Activated CD8-positive, alpha-beta memory T cell treated with anti-CD3 and anti-CD28 coated beads, Interleukin-2, amount 50 U/mL, for 4 hours (primary cell): ENCODE results near the gene CCNT2.
"Not testable (repeated sequence)": the region's sequence is repeated elsewhere in the genome, so short reads cannot be mapped to it uniquely, and the experiment has no call there.

Experiments used
- DNase-seq: peaks from one replicate; pipeline ENCODE4 v3.0.0-alpha.2; 2020

Gene CCNT2

GRCh38 chr2:134918526-134919340, at the start of gene CCNT2:
Gene CCNT2 (plus strand): TSS chr2:134918822. CDS start chr2:134918855, 33 bp downstream.
- DNase-seq = peak; percentile 99

DNA sequence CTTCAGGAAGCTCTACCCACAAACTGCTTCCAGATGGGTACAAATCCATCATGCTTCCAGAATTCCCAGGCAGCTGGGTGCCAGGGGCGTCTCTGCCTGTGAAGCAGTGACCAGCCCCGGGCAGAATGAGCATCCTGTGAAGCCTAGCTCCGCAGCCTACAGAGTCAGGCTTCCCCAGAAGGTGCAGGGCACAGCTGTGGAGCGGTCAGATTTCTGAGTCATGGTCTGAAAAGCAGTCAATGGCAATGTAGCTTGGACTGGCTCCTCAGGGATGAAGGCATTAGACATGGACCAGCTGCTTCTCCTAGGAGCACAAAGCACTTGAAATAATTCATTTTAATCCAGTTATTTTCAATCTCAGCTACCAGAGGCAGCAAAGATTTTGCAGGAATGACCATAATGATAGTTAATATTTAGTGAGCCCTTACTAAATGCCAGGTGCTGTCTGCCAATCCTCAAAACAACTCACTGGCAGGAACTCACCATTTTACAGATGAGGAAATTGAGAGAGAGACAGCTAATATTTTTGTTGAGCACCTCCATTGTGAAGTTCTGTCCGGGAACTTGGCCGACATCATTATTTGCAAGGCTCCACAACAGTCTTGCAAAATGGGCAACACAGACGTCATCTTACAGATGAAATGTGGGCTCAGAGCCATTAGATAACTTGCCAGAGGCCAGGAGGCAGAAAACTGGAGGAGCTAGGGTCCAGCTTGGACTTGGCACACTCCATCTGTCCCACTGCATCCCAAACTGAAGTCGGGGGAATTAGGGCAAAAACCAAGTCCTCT, 48.5 kb upstream of the CCNT2 start:
- no peak for DNase-seq

GRCh38 chr2:134873152-134873551, 45.5 kb upstream of the CCNT2 start:
- no peak for DNase-seq

GRCh38 chr2:134875309-134875708, 43.3 kb upstream of the CCNT2 start:
- DNase-seq = no peak

DNA sequence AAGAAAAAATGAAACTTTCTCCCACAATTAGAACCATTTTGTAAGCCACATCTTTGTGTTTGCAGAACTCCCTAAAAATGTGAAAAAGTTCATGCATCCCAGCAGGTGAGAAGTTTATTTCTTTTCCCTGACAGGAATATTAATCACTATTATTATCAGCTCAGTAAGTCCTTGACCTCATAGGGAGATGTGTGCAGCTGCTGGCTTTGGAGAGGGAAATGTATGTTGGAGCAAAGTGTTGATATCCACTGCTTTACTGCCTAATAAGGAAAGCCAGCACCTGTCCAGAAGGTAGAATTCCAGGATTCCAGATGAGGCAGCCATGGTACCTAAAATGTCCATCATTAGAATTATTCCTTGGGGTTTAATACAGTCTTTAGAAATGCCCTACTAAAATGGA, 35.8 kb upstream of the CCNT2 start:
- no peak for DNase-seq

DNA sequence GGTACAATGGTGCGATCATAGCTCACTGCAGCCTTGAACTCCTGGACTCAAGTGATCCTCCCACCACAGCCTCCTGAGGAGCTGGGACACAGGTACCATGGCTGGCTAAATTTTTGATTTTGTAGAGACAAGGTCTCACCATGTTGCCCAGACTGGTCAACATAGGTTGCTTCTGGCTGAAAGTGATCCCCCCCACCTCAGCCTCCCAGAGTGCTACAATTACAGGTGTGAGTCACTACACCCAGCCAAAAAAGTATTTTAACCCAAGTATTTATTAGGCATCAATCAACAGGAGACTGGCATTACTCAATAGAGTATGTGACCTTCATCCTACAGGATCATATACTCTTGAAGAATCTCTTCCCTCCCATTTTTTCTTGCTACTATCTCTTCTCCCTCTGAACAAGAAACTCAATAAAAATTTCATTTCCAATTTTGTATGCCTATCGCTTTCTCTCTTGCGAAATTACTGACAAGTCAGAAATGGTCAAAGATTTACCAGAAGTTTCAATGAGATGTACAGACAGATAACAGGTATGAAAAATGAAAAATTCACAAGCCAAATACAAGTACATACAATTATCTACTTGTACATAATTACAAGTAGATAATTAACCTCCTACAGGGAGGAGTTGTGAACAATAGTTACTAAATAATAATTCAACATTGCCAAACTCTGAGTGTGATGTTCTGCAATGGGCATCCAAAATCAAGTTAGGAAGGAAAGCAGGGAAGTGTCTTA, 34.9 kb upstream of the CCNT2 start:
- DNase-seq = no peak

- no peak for DNase-seq
Measured at GRCh38 chr2:134884435-134884834, 34.2 kb upstream of the CCNT2 start.

DNA sequence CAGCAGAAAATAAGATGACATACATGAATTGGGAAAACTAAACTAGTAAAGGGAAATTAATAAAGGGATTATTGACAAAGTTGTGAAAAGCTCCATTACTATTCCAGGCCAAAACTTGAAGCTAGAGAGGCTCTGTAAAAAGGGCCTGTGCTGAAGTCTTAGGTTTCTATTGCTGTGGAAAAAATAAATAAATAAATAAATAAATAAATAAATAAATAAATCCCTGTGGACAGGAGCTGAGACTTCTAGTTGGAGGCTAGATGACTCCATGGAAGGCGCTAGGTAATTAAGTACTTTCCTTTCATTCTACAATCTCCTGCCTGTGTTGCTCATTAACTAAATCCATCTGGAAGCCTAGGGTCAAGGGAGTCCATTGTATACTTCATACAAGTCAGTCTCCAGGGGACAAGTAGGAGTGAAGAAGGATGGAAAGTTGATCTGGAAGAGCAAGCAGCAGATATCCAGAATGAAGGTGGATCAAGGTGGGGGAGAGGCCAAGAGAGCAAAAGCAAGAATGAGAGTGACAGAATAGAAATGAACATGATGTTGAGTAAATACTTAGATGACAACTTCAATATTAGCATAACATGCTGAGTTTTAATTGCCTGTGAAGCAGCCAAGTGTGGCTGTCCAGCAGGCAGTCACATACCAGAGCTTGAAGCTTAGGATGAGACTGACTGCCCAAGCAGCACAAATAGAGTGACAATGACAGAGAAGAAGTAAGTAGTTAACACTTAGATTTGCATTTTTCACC, 26.2 kb upstream of the CCNT2 start:
- DNase-seq = no peak

DNA sequence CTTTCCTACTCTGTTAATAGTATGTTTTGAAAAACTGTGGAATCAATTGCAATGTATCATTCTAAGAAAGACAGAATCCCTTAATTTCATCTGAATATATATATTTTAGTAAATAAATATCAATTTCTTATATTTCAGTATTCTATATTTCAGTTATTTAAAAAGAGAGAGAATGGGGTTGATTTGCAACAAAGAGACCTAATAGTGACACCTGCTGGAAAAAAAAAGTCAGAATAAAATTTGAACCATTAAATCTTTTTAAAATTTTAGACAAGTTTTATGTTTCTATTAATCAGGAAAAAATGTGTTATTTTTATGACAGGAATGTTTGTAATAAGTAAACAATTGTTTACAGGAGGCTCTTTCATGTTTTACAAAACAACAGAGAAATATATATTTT, 20.7 kb upstream of the CCNT2 start:
- no peak for DNase-seq

- DNase-seq = no peak
Measured at GRCh38 chr2:134899204-134899603, 19.4 kb upstream of the CCNT2 start.

GRCh38 chr2:134900151-134900550, 18.5 kb upstream of the CCNT2 start:
- DNase-seq = no peak

DNA sequence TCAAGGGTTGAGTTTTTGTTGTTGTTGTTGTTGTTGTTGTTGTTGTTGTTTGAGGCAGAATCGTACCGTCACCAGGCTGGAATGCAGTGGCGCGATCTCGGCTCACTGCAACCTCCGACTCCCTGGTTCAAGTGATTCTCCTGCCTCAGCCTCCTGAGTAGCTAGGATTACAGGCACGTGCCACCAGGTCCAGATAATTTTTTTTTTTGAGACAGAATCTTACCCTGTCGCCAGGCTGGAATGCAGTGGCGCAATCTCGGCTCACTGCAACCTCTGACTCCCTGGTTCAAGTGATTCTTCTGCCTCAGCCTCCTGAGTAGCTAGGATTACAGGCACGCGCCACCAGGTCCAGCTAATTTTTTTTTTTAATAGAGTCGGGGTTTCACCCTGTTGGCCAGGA, 14.9 kb upstream of the CCNT2 start:
- DNase-seq = not testable (repeated sequence)

DNA sequence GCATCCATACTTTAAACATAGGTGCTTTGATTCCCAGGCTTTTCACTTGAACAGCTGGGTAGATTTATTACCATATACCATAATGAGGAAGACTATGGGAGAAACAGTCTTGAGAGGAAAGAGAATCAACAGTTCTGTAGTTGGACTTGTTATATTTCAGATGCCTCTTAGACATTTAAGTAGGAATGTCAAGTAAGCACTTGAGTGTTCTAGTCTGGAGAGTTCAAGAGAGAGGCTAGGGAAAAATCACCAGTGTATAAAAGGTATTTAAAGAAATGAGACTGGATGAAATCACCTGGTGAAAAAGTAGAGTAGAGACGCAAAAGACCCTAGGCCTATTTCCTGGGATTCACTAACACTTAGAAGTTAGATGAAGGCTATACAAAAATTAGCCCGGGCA, 13.5 kb upstream of the CCNT2 start:
- DNase-seq = no peak

DNA sequence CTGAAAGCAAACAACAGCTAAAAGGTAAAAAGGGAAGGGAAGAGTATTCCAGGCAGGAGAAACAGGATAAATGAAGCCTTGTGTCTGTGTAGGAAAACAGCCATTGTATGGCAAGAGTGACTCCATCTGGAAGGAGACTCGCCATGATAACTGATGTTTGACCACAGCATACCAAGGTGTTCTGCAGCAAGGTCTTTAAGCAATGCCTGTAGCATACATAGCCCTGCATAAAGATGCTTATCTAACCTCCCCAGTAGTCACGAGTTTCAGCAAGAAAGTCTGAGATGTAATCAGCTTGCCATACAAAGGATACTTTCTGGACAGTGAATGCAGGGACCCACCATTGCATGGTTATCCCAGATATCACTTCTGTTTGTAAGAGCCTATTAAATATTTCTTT, 11.9 kb upstream of the CCNT2 start:
- DNase-seq = no peak

DNA sequence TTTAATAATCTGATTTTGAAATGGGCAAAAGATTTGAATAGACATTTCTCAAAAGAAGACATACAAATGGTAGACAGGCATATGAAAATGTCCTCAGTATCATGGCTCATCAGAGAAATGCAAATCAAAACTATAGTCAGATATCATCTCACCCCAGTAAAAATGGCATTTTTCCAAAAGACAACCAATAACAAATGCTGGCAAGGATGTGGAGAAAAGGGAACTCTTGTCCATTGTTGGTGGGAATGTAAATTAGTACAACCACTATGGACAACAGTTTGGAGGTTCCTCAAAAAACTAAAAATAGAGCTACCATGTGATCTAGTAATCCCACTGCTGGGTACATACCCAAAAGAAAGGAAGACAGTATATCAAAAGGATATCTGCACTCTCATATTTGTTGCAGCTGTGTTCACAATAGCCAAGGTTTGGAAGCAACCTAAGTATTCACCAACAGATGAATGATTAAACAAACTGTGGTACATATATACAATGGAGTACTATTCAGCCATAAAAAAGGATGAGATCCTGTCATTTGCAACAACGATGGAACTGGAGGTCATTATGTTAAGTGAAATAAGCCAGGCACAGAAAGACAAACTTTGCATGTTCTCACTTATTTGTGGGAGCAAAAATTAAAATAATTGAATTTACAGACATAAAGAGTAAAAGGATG, 11.0 kb upstream of the CCNT2 start:
- not testable (repeated sequence) for DNase-seq

- no peak for DNase-seq
Measured at GRCh38 chr2:134910763-134911399, 7.7 kb upstream of the CCNT2 start.

DNA sequence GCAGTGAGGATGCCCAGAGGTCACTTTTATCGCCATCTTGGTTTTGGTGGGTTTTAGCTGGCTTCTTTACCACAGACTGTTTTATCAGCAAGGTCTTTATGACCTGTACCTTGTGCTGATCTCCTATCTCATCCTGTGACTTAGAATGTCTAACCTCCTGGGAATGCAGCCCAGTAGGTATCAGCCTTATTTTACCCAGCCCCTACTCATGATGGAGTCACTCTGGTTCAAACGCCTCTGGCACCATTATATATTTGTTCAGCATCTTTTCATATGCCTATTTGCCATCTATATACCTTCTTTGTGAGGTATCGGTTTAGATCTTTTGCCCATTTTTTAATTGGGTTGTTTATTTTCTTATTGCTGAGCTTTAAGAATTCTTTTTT, 7.2 kb upstream of the CCNT2 start:
- DNase-seq = no peak

DNA sequence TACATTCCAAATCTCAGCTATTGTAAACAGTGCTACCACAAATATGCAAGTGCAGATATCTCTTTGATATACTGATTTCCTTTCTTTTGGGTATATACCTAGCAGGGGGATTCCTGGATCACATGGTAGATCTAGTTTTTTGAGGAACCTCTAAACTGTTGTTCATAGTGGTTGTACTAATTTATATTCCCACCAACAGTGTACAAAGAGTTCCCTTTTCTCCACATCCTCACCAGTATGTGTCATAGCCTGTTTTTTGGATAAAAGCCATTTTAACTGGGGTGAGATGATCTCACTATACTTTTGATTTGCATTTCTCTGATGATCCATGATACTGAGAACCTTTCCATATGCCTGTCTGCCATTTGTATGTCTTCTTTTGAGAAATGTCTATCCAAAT, 6.3 kb upstream of the CCNT2 start:
- DNase-seq = no peak

- peak; percentile 20 for DNase-seq
Measured at GRCh38 chr2:134917360-134917865, 1.2 kb upstream of the CCNT2 start.

- peak; percentile 83 for DNase-seq
Measured at GRCh38 chr2:134917888-134918525, 615 bp upstream of the CCNT2 start.
